H1 (cell line): ENCODE data around the gene CLN6. TPM values are rescaled to one million over a fixed set of nuclear protein-coding genes. Genes with fewer than 3 reads are reported as not detected.

Experiments
- CTCF ChIA-PET: fragments of 300-600 bp; sonication (Branson Sonifier 250); formaldehyde crosslinking; loops from one replicate; lab custom pipeline; 2021; ENCODE audit not compliant: partially characterized antibody; lab: Charles Lee
- POLR2A ChIA-PET: fragments of 300-600 bp; sonication (Branson Sonifier 250); formaldehyde crosslinking; loops from one replicate; lab custom pipeline; 2021; ENCODE audit warnings: inconsistent platforms; ENCODE audit not compliant: partially characterized antibody; lab: Charles Lee
- DNase-seq, 2 experiments: peaks; one replicate each; pipeline versions ENCODE4 v3.0.0 to v3.0.0-alpha.2; 2010 to 2022; ENCODE audit warnings: low spot score in 2 of 2, low read depth in 1 of 2, mixed read lengths in 1 of 2
- FAIRE-seq: peaks from 2 replicates; lab custom pipeline; 2011; peaks lifted over from hg19 to GRCh38; lab: Jason Lieb, UNC
- H2AFZ ChIP-seq: 2 replicates; pipeline ENCODE4 v1.8.1; 2012; ENCODE audit warnings: low read length, inconsistent platforms
- H2AK5ac ChIP-seq: 2 replicates; pipeline ENCODE4 v1.6.1; 2013; ENCODE audit warnings: low read depth, low read length
- H2BK120ac ChIP-seq: replicated peaks from 2 replicates; pipeline ENCODE3; 2013; ENCODE audit warnings: low read depth, low read length, inconsistent platforms
- H2BK12ac ChIP-seq: 2 replicates; pipeline ENCODE4 v1.6.1; 2013; ENCODE audit warnings: low read depth, low read length
- H2BK15ac ChIP-seq: 2 replicates; pipeline ENCODE4 v1.6.1; 2013; ENCODE audit warnings: low read length
- H2BK20ac ChIP-seq: 2 replicates; pipeline ENCODE4 v1.6.1; 2013; ENCODE audit warnings: low read length
- H2BK5ac ChIP-seq: 2 replicates; pipeline ENCODE4 v1.6.1; 2013; ENCODE audit warnings: low read depth, low read length
- H3K14ac ChIP-seq: 2 replicates; pipeline ENCODE4 v1.6.1; 2013; ENCODE audit warnings: inconsistent platforms; ENCODE audit not compliant: insufficient read length
- H3K18ac ChIP-seq: 2 replicates; pipeline ENCODE4 v1.6.1; 2013; ENCODE audit warnings: low read length; ENCODE audit errors: extremely low read depth
- H3K23ac ChIP-seq: 2 replicates; pipeline ENCODE4 v1.6.1; 2013; ENCODE audit warnings: inconsistent platforms; ENCODE audit not compliant: insufficient read length
- H3K23me2 ChIP-seq: 2 replicates; pipeline ENCODE4 v1.6.1; 2013; ENCODE audit warnings: low read depth, low read length
- H3K27ac ChIP-seq: 2 replicates; pipeline ENCODE4 v1.6.1; 2011; ENCODE audit warnings: low read depth, low read length, inconsistent platforms
- H3K27me3 ChIP-seq, 4 experiments: replicated peaks in 1 of 4; 1 replicate in 1 of 4; 2 replicates in 3 of 4; pipeline versions ENCODE4 v1.6.1 to v1.8.1; 2011 to 2013; ENCODE audit warnings: low read length in 3 of 4, mild to moderate bottlenecking in 3 of 4, inconsistent platforms in 2 of 4, mixed read lengths in 2 of 4, moderate library complexity in 1 of 4; ENCODE audit not compliant: control insufficient read depth in 3 of 4, insufficient read depth in 3 of 4; ENCODE audit errors: extremely low read depth in 1 of 4
- H3K36me3 ChIP-seq, 4 experiments: 2 replicates each; pipeline versions ENCODE4 v1.6.1 to v1.8.1; 2011 to 2013; ENCODE audit warnings: mild to moderate bottlenecking in 4 of 4, low read length in 3 of 4, moderate library complexity in 2 of 4, control low read depth in 1 of 4, inconsistent platforms in 1 of 4; ENCODE audit not compliant: insufficient read depth in 4 of 4, control insufficient read depth in 2 of 4
- H3K4ac ChIP-seq: replicated peaks from 2 replicates; pipeline ENCODE3; 2013; ENCODE audit warnings: low read length, low read depth, mixed read lengths, inconsistent platforms; ENCODE audit not compliant: insufficient read length
- H3K4me1 ChIP-seq, 4 experiments: replicated peaks in 1 of 4; 1 replicate in 1 of 4; 2 replicates in 3 of 4; pipeline versions ENCODE4 v1.6.1 to v1.8.1; 2011 to 2013; ENCODE audit warnings: low read length in 3 of 4, inconsistent platforms in 2 of 4, mixed read lengths in 1 of 4; ENCODE audit not compliant: insufficient read depth in 4 of 4, control insufficient read depth in 3 of 4
- H3K4me2 ChIP-seq, 2 experiments: 2 replicates each; pipeline versions ENCODE4 v1.6.1 to v1.8.1; 2011 to 2013; ENCODE audit warnings: low read depth in 2 of 2, low read length in 2 of 2, control low read depth in 1 of 2, inconsistent platforms in 1 of 2, mild to moderate bottlenecking in 1 of 2; ENCODE audit not compliant: insufficient read depth in 1 of 2
- H3K4me3 ChIP-seq, 4 experiments: fragments of 200-600, 300-600 bp in 1 of 4; sonication (generic), shearing (Covaris generic), sonication (Bioruptor Twin) in 1 of 4; 2 replicates each; pipeline versions ENCODE4 v1.5.1 to v1.8.1; 2011 to 2016; ENCODE audit warnings: low read length in 4 of 4, low read depth in 3 of 4, control low read depth in 2 of 4, inconsistent platforms in 2 of 4, mild to moderate bottlenecking in 2 of 4, mixed read lengths in 1 of 4, moderate library complexity in 1 of 4; ENCODE audit not compliant: insufficient read depth in 2 of 4; ENCODE audit errors: extremely low read depth in 1 of 4
- H3K56ac ChIP-seq: replicated peaks from 2 replicates; pipeline ENCODE3; 2013; ENCODE audit warnings: low read depth, mild to moderate bottlenecking, mixed read lengths, low read length, inconsistent platforms; ENCODE audit not compliant: insufficient read length
- H3K79me1 ChIP-seq: 2 replicates; pipeline ENCODE4 v1.6.1; 2013; ENCODE audit warnings: low read depth, low read length, control low read depth
- H3K79me2 ChIP-seq, 2 experiments: 2 replicates each; pipeline versions ENCODE4 v1.6.1 to v1.8.1; 2012 to 2013; ENCODE audit warnings: low read length in 2 of 2, mild to moderate bottlenecking in 2 of 2, inconsistent platforms in 1 of 2; ENCODE audit not compliant: insufficient read depth in 2 of 2, control insufficient read depth in 1 of 2
- H3K9ac ChIP-seq, 4 experiments: replicated peaks in 1 of 4; 1 replicate in 1 of 4; 2 replicates in 3 of 4; pipeline versions ENCODE4 v1.6.1 to v1.8.1; 2011 to 2013; ENCODE audit warnings: low read depth in 3 of 4, low read length in 3 of 4, control low read depth in 2 of 4, mild to moderate bottlenecking in 2 of 4, moderate library complexity in 2 of 4, inconsistent platforms in 1 of 4; ENCODE audit errors: extremely low read depth in 1 of 4
- H3K9me3 ChIP-seq, 2 experiments: 2 replicates each; pipeline versions ENCODE4 v1.6.1 to v1.8.1; 2012 to 2013; ENCODE audit warnings: mild to moderate bottlenecking in 2 of 2, moderate library complexity in 2 of 2, control low read depth in 1 of 2, inconsistent platforms in 1 of 2, low read depth in 1 of 2, low read length in 1 of 2, mixed read lengths in 1 of 2; ENCODE audit not compliant: insufficient read depth in 2 of 2
- H4K20me1 ChIP-seq, 2 experiments: replicated peaks in 1 of 2; 2 replicates each; pipeline versions ENCODE3 to v1.8.1; 2011 to 2013; ENCODE audit warnings: inconsistent platforms in 2 of 2, low read length in 2 of 2, mild to moderate bottlenecking in 1 of 2; ENCODE audit not compliant: insufficient read depth in 2 of 2, control insufficient read depth in 1 of 2
- H4K5ac ChIP-seq: 2 replicates; pipeline ENCODE4 v1.6.1; 2013; ENCODE audit warnings: low read length, low read depth, mixed read lengths, inconsistent platforms; ENCODE audit not compliant: insufficient read length
- H4K8ac ChIP-seq: 2 replicates; pipeline ENCODE4 v1.8.0; 2013; ENCODE audit warnings: mild to moderate bottlenecking, moderate library complexity, low read length, inconsistent platforms; ENCODE audit not compliant: insufficient read depth; ENCODE audit errors: extremely low read depth
- H4K91ac ChIP-seq: replicated peaks from 2 replicates; pipeline ENCODE3; 2013; ENCODE audit warnings: low read length, mixed read lengths, inconsistent platforms; ENCODE audit not compliant: insufficient read length
- EGR1 ChIP-seq: IDR thresholded peaks from 2 replicates; pipeline ENCODE4 v1.6.1; 2011; ENCODE audit warnings: low read depth, low read length, borderline replicate concordance
- KDM4A ChIP-seq: IDR thresholded peaks from one replicate; pipeline ENCODE4 v1.7.1; 2012; ENCODE audit warnings: low read depth, mild to moderate bottlenecking, moderate library complexity, low read length, inconsistent platforms; ENCODE audit not compliant: severe bottlenecking
- KDM5A ChIP-seq: fragments of 200-600 bp; IDR thresholded peaks from 2 replicates; pipeline ENCODE4 v1.7.1; 2012; ENCODE audit warnings: mild to moderate bottlenecking, low read length, inconsistent platforms, mixed read lengths
- TCF12 ChIP-seq: IDR thresholded peaks from 2 replicates; pipeline ENCODE4 v1.6.1; 2011; ENCODE audit warnings: low read depth, mild to moderate bottlenecking, low read length
- WGBS, 2 experiments: shearing (Covaris generic) in 1 of 2; methylation state at CpG; one replicate each; pipeline versions ENCODE4 v1.1.6 to v1.1.7; 2013 to 2015; ENCODE audit warnings: low lambda C conversion rate in 2 of 2, mixed read lengths in 2 of 2, inconsistent platforms in 1 of 2, low coverage in 1 of 2, missing lambda C conversion rate in 1 of 2; ENCODE audit not compliant: insufficient replicate concordance in 2 of 2, insufficient coverage in 1 of 2, insufficient read length in 1 of 2; ENCODE audit errors: extremely low coverage in 1 of 2, missing lambda C conversion rate in 1 of 2; 5-methylcytosine and 5-hydroxymethylcytosine counted together
- polyA plus RNA-seq, 7 experiments: library from polyadenylated mRNA; depleted of rRNA in 3 of 7; stranded (reverse) in 5 of 7; unstranded in 2 of 7; fragments of >200 nt in 5 of 7; fragments of 200-250 nt in 2 of 7; gene quantifications; 1 replicate in 5 of 7; 2 replicates in 1 of 7; 4 replicates in 1 of 7; pipeline versions ENCODE4 v1.2.1 to v1.2.3, GENCODE V29; 2011 to 2013; ENCODE audit warnings: missing spikeins in 2 of 7, mixed read lengths in 2 of 7
- total RNA-seq: library from RNA; stranded (reverse); fragmentation: NEBNext Ultra II Directional; extraction: Animal tissue kit (Norgen Biotek cat#: 25700); gene quantifications from 2 replicates; pipeline ENCODE4 v1.2.1, GENCODE V29; 2021

The CLN6 gene
- total and polyA plus RNA-seq, 2 of the 8 experiments (the other 6 are each of a cell fraction or from before 2014, with no cell fraction given) = 60.0 to 137 TPM

DNA sequence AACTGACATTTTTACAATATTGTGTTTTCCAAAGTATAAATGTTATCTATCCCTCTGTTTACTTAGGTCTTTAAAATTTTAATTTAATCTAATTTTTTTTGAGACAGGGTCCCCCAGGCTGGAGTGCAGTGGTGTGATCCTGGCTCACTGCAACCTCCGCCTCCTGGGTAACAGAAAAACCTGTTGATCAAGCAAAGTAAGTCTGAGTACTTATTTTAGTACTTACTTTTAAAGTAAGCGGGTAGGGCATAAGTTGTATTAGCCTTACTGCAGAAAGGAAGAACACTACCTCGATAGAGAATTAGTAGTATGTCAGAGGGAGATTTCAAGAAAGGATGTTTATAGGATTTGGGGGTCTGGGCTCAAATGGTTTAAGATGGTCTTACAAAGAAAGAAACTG lies 36.1 kb upstream of the CLN6 start:
- POLR2A ChIA-PET = interaction anchor here (0.6 to 5.8 kb wide), 3 partner anchors 8 to 724 kb away, joined by 3 to 50 read pairs (median 3); partner anchors contain the start of gene FEM1B
- Histone ChIP-seq H3K56ac (no peak overlapping the region), H3K23me2 (no peaks in the 10 kb centered on the region; the same call in 1 of the 2 replicates), H3K4me3 (peak overlapping the region in 1 of 4 experiments; percentile 17; a peak in 1 of 8 replicates), H3K27me3 (no peaks in the 10 kb centered on the region), H3K14ac (no peak overlapping the region), H2AK5ac (no peak overlapping the region), H3K27ac (no peak overlapping the region), H3K9me3 (no peaks in the 10 kb centered on the region; a peak in 1 of 4 replicates), H2BK15ac (no peak overlapping the region), H2BK12ac (no peak overlapping the region), H2BK120ac (no peak overlapping the region), H3K9ac (no peak overlapping the region), H2BK20ac (no peak overlapping the region), H3K23ac (no peak overlapping the region), H3K79me1 (no peaks in the 10 kb centered on the region), H3K79me2 (no peaks in the 10 kb centered on the region), H3K4ac (no peak overlapping the region), H3K36me3 (no peaks in the 10 kb centered on the region), H3K18ac (no peak overlapping the region), H3K4me2 (no peak overlapping the region), H2BK5ac (no peak overlapping the region), H4K5ac (no peak overlapping the region), H2AFZ (no peak overlapping the region), H4K91ac (no peak overlapping the region), H3K4me1 (peaks cover 3 to 22% (median 11%) of the 10 kb centered on the region in 4 experiments; a peak in 3 of 7 replicates), H4K20me1 (no peaks in the 10 kb centered on the region), H4K8ac (no peak overlapping the region)
- WGBS, 2 experiments = 87% methylated on average over 3 of the region's 3 CpGs; no CpG with 5 or more reads in 1 of the 2 experiments
- no peak for TF ChIP-seq EGR1
- TF ChIP-seq KDM5A = no peak
- no peak for TF ChIP-seq TCF12
- no peak for TF ChIP-seq KDM4A
- CTCF ChIA-PET = no interaction called here
- no peak for FAIRE-seq
- DNase-seq = no peak
